Loucy (cell line): ENCODE data around the gene TACC2.

Source experiments
- EZH2phosphoT487 ChIP-seq: fragments of 200-600 bp; IDR thresholded peaks from 2 replicates; pipeline ENCODE4 v1.6.1; 2018; ENCODE audit warnings: antibody characterized with exemption, mild to moderate bottlenecking, moderate library complexity, borderline replicate concordance
- TF ChIP-seq, protein P1 (sequence below): fragments of 200-600 bp; sonication (generic); conservative IDR thresholded peaks from 2 replicates; pipeline ENCODE4 v1.5.1; 2014; ENCODE audit warnings: mild to moderate bottlenecking, antibody characterized with exemption, low read length

DNA sequence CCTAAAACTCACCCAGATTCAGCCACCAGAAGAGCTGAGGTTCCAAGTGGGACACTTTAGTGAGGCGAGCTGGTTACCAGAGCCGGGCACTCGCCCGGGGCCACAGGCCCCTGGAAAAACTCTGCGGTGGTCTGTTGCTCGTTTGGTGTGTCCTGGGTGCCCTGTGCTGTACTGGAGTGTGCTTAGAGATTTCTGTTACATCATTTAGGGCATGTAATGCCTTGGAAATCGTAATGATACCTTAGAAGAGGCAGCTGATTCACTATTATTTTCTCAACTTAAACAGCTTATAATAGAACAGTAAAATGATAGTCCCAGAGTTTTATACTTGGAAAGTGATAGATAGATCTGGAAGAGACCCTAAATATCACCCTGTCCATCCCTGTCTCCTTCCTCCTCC lies 233.7 kb downstream of the TACC2 start:
- TF ChIP-seq, protein P1, sequence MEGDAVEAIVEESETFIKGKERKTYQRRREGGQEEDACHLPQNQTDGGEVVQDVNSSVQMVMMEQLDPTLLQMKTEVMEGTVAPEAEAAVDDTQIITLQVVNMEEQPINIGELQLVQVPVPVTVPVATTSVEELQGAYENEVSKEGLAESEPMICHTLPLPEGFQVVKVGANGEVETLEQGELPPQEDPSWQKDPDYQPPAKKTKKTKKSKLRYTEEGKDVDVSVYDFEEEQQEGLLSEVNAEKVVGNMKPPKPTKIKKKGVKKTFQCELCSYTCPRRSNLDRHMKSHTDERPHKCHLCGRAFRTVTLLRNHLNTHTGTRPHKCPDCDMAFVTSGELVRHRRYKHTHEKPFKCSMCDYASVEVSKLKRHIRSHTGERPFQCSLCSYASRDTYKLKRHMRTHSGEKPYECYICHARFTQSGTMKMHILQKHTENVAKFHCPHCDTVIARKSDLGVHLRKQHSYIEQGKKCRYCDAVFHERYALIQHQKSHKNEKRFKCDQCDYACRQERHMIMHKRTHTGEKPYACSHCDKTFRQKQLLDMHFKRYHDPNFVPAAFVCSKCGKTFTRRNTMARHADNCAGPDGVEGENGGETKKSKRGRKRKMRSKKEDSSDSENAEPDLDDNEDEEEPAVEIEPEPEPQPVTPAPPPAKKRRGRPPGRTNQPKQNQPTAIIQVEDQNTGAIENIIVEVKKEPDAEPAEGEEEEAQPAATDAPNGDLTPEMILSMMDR, result no peak
- TF ChIP-seq EZH2phosphoT487, result no peak
